HCT116 (cell line): ENCODE results near the gene BAIAP2. TPM values are rescaled to one million over a fixed set of nuclear protein-coding genes. Genes with fewer than 3 reads are reported as not detected.

Source experiments
- ATAC-seq: fragments of 200-7000 bp; cut with Tn5 transposase; 2 replicates; pipeline ENCODE4 v1.9.1; 2020; ENCODE audit warnings: mild to moderate bottlenecking, moderate library complexity
- BruUV-seq: library from RNA; stranded (reverse); fragments of 400-500 nt; replicated peaks from 2 replicates; lab custom pipeline; 2021; lab: Mats Ljungman, UMichigan
- CTCF ChIA-PET: fragments of 300-600 bp; sonication (Branson Sonifier 250); formaldehyde crosslinking; loops from one replicate; lab custom pipeline; 2021; ENCODE audit warnings: antibody characterized with exemption; lab: Charles Lee
- POLR2A ChIA-PET: fragments of 300-600, 350-600 bp; sonication (Branson Sonifier 250); formaldehyde crosslinking; loops from one replicate; lab custom pipeline; 2021; ENCODE audit warnings: antibody characterized with exemption; lab: Charles Lee
- RAD21 ChIA-PET, 2 experiments: fragments of 300-600 bp; sonication (Branson Sonifier 250); formaldehyde crosslinking; loops; one replicate each; lab custom pipeline; 2023; ENCODE audit warnings: low total read pairs in 2 of 2; ENCODE audit not compliant: uncharacterized antibody in 2 of 2, unreplicated experiment in 2 of 2, low non-redundant PET in 1 of 2; lab: Charles Lee
- DNase-seq: peaks from one replicate; pipeline ENCODE4 v3.0.0-alpha.2; 2010; ENCODE audit warnings: low read depth, low spot score
- H2AFZ ChIP-seq: fragments of 200-600 bp; shearing (Covaris generic), sonication (generic); 2 replicates; pipeline ENCODE4 v1.6.1; 2017; ENCODE audit warnings: low read depth, mixed run types, mixed read lengths, antibody characterized with exemption, low read length; ENCODE audit not compliant: poor library complexity, severe bottlenecking
- H3K27ac ChIP-seq: 2 replicates; pipeline ENCODE4 v1.5.1; 2012; ENCODE audit warnings: low read depth, low read length
- H3K27me3 ChIP-seq: fragments of 200-600 bp; sonication (generic); 2 replicates; pipeline ENCODE4 v1.6.1; 2016; ENCODE audit warnings: mixed run types, low read length, mixed read lengths; ENCODE audit not compliant: insufficient read depth
- H3K36me3 ChIP-seq, 2 experiments: fragments of 200-500 bp in 1 of 2; fragments of 200-600 bp in 1 of 2; sonication (Bioruptor generic) in 1 of 2; sonication (generic) in 1 of 2; 2 replicates each; pipeline versions ENCODE4 v1.5.1 to v1.6.1; 2014 to 2016; ENCODE audit warnings: low read length in 2 of 2, inconsistent platforms in 1 of 2, mixed read lengths in 1 of 2, mixed run types in 1 of 2; ENCODE audit not compliant: insufficient read depth in 2 of 2, control insufficient read depth in 1 of 2
- H3K4me1 ChIP-seq, 2 experiments: fragments of 200-600 bp in 1 of 2; sonication (generic) in 1 of 2; 2 replicates each; pipeline versions ENCODE4 v1.5.1 to v1.6.1; 2012 to 2017; ENCODE audit warnings: low read length in 2 of 2, inconsistent platforms in 1 of 2, mild to moderate bottlenecking in 1 of 2, mixed read lengths in 1 of 2, mixed run types in 1 of 2, moderate library complexity in 1 of 2; ENCODE audit not compliant: insufficient read depth in 2 of 2, control insufficient read depth in 1 of 2
- H3K4me2 ChIP-seq: fragments of 200-600 bp; sonication (generic); 2 replicates; pipeline ENCODE4 v1.6.1; 2017; ENCODE audit warnings: mixed run types, low read length, mixed read lengths
- H3K4me3 ChIP-seq, 2 experiments: fragments of 200-600 bp in 1 of 2; sonication (generic) in 1 of 2; replicated peaks in 1 of 2; 2 replicates each; pipeline ENCODE4 v1.5.1; 2011 to 2016; ENCODE audit warnings: low read length in 2 of 2, control low read depth in 1 of 2, low read depth in 1 of 2, mild to moderate bottlenecking in 1 of 2, mixed read lengths in 1 of 2, mixed run types in 1 of 2
- H3K79me2 ChIP-seq: fragments of 200-600 bp; sonication (generic); 2 replicates; pipeline ENCODE4 v1.6.1; 2017; ENCODE audit warnings: mild to moderate bottlenecking, mixed run types, low read length, moderate library complexity, mixed read lengths; ENCODE audit not compliant: insufficient read depth
- H3K9ac ChIP-seq: fragments of 200-600 bp; sonication (generic); 2 replicates; pipeline ENCODE4 v1.6.1; 2016; ENCODE audit warnings: low read length, mixed read lengths
- H3K9me2 ChIP-seq: fragments of 200-600 bp; sonication (generic), shearing (Covaris generic); 2 replicates; pipeline ENCODE4 v1.6.1; 2017; ENCODE audit warnings: mixed run types, mild to moderate bottlenecking, moderate library complexity; ENCODE audit not compliant: insufficient read depth
- H3K9me3 ChIP-seq, 2 experiments: fragments of 200-500 bp in 1 of 2; fragments of 200-600 bp in 1 of 2; sonication (Bioruptor generic) in 1 of 2; sonication (generic) in 1 of 2; 2 replicates each; pipeline ENCODE4 v1.6.1; 2014 to 2017; ENCODE audit warnings: low read length in 2 of 2, mixed read lengths in 2 of 2, inconsistent platforms in 1 of 2, low read depth in 1 of 2, mild to moderate bottlenecking in 1 of 2, mixed run types in 1 of 2, moderate library complexity in 1 of 2; ENCODE audit not compliant: control insufficient read depth in 1 of 2, insufficient read depth in 1 of 2
- H4K20me1 ChIP-seq: fragments of 200-600 bp; sonication (generic), shearing (Covaris generic); 2 replicates; pipeline ENCODE4 v1.6.1; 2017; ENCODE audit warnings: mixed run types, mild to moderate bottlenecking, moderate library complexity; ENCODE audit not compliant: insufficient read depth
- CBX3 ChIP-seq: IDR thresholded peaks from 2 replicates; pipeline ENCODE4 v1.6.1; 2012; ENCODE audit warnings: low read depth
- CEBPB ChIP-seq: IDR thresholded peaks from 2 replicates; pipeline ENCODE4 v1.6.1; 2012; ENCODE audit warnings: low read depth
- EGR1 ChIP-seq: IDR thresholded peaks from 2 replicates; pipeline ENCODE4 v1.6.1; 2012; ENCODE audit warnings: low read depth
- POLR2A ChIP-seq: IDR thresholded peaks from 2 replicates; pipeline ENCODE4 v1.7.0; 2011; ENCODE audit warnings: borderline replicate concordance; ENCODE audit not compliant: insufficient read depth, insufficient read length; ENCODE audit errors: extremely low read depth
- POLR2AphosphoS5 ChIP-seq: IDR thresholded peaks from 2 replicates; pipeline ENCODE4 v1.6.1; 2011; ENCODE audit warnings: mild to moderate bottlenecking, low read depth, low read length, moderate library complexity
- SRF ChIP-seq: IDR thresholded peaks from 2 replicates; pipeline ENCODE4 v1.6.1; 2012; ENCODE audit warnings: low read depth
- TCF7L2 ChIP-seq: IDR thresholded peaks from 2 replicates; pipeline ENCODE4 v1.7.0; 2011; ENCODE audit warnings: borderline replicate concordance, inconsistent platforms; ENCODE audit not compliant: insufficient read depth, insufficient read length; ENCODE audit errors: extremely low read depth
- YY1 ChIP-seq: IDR thresholded peaks from 2 replicates; pipeline ENCODE4 v1.6.1; 2011; ENCODE audit warnings: low read length, low read depth, moderate library complexity, mild to moderate bottlenecking; ENCODE audit not compliant: insufficient replicate concordance; ENCODE audit errors: extremely low read depth
- ZFX ChIP-seq: fragments of 450-650 bp; IDR thresholded peaks from 2 replicates; pipeline ENCODE4 v1.6.1; 2017
- ZNF274 ChIP-seq: fragments of 200-500 bp; sonication (Bioruptor generic); IDR thresholded peaks from 2 replicates; pipeline ENCODE4 v1.6.1; 2014; ENCODE audit warnings: mild to moderate bottlenecking, low read depth, low read length, inconsistent platforms
- intact Hi-C: fragments of 100-400 bp; cut with micrococcal nuclease; formaldehyde crosslinking; loops from 2 replicates; pipeline ENCODE4 v1.10.0; 2022
- total RNA-seq: library from RNA; stranded (reverse); gene quantifications from one replicate; pipeline ENCODE4 v1.2.1, GENCODE V29; 2021; ENCODE audit not compliant: unreplicated experiment
- TF ChIP-seq, protein P1 (sequence below), 3 experiments: fragments of 200-600 bp in 1 of 3; sonication (generic) in 1 of 3; IDR thresholded peaks in 2 of 3; conservative IDR thresholded peaks in 1 of 3; 2 replicates each; pipeline ENCODE4 v1.5.1; 2012 to 2017; ENCODE audit warnings: low read depth in 2 of 3, low read length in 2 of 3, antibody characterized with exemption in 1 of 3, borderline replicate concordance in 1 of 3, control low read depth in 1 of 3, mild to moderate bottlenecking in 1 of 3, mixed read lengths in 1 of 3, mixed run types in 1 of 3, moderate library complexity in 1 of 3; ENCODE audit not compliant: insufficient read depth in 1 of 3

Gene BAIAP2
- total RNA-seq, 1 experiment from 2014 or later: 105 TPM

DNA sequence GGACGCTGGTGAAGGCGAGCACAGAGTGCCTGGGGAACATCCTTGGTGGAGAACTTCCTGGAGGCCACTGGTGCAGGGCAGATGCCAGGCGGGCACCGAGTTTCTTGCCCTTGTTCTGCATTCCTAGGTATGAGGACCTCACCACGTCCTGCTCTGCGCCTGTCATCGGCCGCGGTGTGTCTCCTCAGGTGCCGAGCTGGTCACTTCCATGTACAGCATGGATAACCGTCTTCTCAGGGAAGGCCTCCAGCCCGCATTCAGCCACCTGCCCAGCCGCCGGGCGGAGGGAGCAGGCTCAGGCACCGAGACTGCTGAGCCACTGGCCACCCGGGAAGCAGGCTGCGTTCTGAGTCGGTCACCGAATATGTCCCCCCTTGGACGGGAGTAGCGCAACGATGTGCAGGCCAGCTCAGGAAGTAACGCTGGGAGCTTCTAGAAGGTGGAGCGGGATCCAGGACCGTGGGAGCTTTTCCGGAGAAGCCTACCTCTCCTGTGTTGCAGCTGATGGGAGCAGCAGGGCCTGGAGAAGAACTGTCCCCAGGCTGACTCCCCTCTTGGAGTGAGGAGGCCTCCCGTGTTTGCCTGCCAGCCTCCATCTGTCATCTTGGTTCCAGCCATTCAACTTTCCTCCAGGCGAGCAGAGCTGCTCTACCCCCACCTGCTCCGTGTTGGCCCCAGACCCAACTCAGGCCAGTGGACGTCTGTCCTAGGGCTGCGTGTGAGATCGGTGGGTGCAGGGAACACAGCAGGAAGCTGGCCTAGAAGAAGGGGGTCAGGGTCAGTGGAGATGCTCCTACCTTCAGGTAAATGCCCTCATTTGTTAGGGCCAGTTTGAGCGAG, 2.1 kb upstream of the BAIAP2 start:
- RAD21 ChIA-PET: no interaction called here
- intact Hi-C loops: no loop called here
- H3K4me1 ChIP-seq: peaks cover 28 to 32% of the 10 kb centered on the region in 2 experiments
- CTCF ChIA-PET: interaction anchor here (1.5 kb wide), 1 partner anchor 9 kb away, joined by 4 read pairs; no protein-coding TSS in a partner anchor
- ATAC-seq (no peak), DNase-seq (no peak)
- no peak overlapping the region for H3K27ac ChIP-seq
- no peak for TF ChIP-seq TCF7L2
- no peak for TF ChIP-seq POLR2A
- TF ChIP-seq POLR2AphosphoS5: no peak
- no peak for TF ChIP-seq ZNF274
- TF ChIP-seq SRF: no peak
- no peak for TF ChIP-seq CEBPB
- TF ChIP-seq CBX3: no peak
- no peak for TF ChIP-seq ZFX
- no peak for TF ChIP-seq YY1
- TF ChIP-seq, protein P1, sequence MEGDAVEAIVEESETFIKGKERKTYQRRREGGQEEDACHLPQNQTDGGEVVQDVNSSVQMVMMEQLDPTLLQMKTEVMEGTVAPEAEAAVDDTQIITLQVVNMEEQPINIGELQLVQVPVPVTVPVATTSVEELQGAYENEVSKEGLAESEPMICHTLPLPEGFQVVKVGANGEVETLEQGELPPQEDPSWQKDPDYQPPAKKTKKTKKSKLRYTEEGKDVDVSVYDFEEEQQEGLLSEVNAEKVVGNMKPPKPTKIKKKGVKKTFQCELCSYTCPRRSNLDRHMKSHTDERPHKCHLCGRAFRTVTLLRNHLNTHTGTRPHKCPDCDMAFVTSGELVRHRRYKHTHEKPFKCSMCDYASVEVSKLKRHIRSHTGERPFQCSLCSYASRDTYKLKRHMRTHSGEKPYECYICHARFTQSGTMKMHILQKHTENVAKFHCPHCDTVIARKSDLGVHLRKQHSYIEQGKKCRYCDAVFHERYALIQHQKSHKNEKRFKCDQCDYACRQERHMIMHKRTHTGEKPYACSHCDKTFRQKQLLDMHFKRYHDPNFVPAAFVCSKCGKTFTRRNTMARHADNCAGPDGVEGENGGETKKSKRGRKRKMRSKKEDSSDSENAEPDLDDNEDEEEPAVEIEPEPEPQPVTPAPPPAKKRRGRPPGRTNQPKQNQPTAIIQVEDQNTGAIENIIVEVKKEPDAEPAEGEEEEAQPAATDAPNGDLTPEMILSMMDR (IDR thresholded peaks at IDR 0.05 in 2 of 3, conservative IDR thresholded peaks at IDR 0.05 in 1 of 3; ENCODE audit: borderline replicate concordance in 1 of 3, insufficient read depth in 1 of 3, low read depth in 2 of 3, low read length in 2 of 3): no peak
- TF ChIP-seq EGR1: no peak
- no peaks in the 10 kb centered on the region; the same call in 1 of the 2 replicates for H4K20me1 ChIP-seq
- BruUV-seq: TSS peak; percentile 10
- POLR2A ChIA-PET: no interaction called here
- H3K9ac ChIP-seq: no peak overlapping the region
- no peaks in the 10 kb centered on the region for H3K9me3 ChIP-seq
- H3K36me3 ChIP-seq: peaks cover 8 to 19% of the 10 kb centered on the region in 2 experiments; a peak in 3 of 4 replicates
- no peaks in the 10 kb centered on the region for H3K9me2 ChIP-seq
- no peaks in the 10 kb centered on the region for H3K27me3 ChIP-seq
- peaks cover 26% of the 10 kb centered on the region for H3K79me2 ChIP-seq
- no peak overlapping the region for H2AFZ ChIP-seq
- no peak overlapping the region for H3K4me3 ChIP-seq
- no peak overlapping the region for H3K4me2 ChIP-seq
